Measurements from ENCODE around the gene S100A13. TPM values are rescaled to one million over a fixed set of nuclear protein-coding genes. Genes with fewer than 3 reads are reported as not detected.

S100A13 gene
- total RNA-seq, 1 donor from 2014 or later, result 76.1 TPM

GRCh38 chr1:153659656-153660055, 32.4 kb upstream of the S100A13 start:
- Histone ChIP-seq H3K9me3 (no peaks in the 10 kb centered on the region), H3K27ac (peak overlapping the region; percentile 94), H3K4me3 (peak overlapping the region; percentile 87), H3K4me1 (peaks cover 8% of the 10 kb centered on the region), H3K27me3 (no peaks in the 10 kb centered on the region), H3K36me3 (peaks cover 44% of the 10 kb centered on the region)
- ATAC-seq (no peak), DNase-seq (peak; percentile 42)
- TF ChIP-seq CTCF (IDR thresholded peaks at IDR 0.05), result no peak
- intact Hi-C loops (cut with DNase I), result no loop called here

GRCh38 chr1:153659175-153659534, 31.9 kb upstream of the S100A13 start:
- peak overlapping the region; percentile 94 for H3K27ac ChIP-seq
- no peak for TF ChIP-seq CTCF (IDR thresholded peaks at IDR 0.05)
- DNase-seq (peak; percentile 28), ATAC-seq (no peak)
- peaks cover 38% of the 10 kb centered on the region for H3K36me3 ChIP-seq
- intact Hi-C loops (cut with DNase I), result no loop called here
- H3K4me3 ChIP-seq, result peak overlapping the region; percentile 87
- H3K27me3 ChIP-seq, result no peaks in the 10 kb centered on the region
- peaks cover 8% of the 10 kb centered on the region for H3K4me1 ChIP-seq
- H3K9me3 ChIP-seq, result no peaks in the 10 kb centered on the region

- Histone ChIP-seq H3K36me3 (peaks cover 33% of the 10 kb centered on the region), H3K9me3 (no peaks in the 10 kb centered on the region), H3K27ac (peak within 1 kb of the TSS; percentile 94), H3K27me3 (no peaks in the 10 kb centered on the region), H3K4me1 (peaks cover 8% of the 10 kb centered on the region), H3K4me3 (peak within 1 kb of the TSS; percentile 87)
- TF ChIP-seq CTCF (IDR thresholded peaks at IDR 0.05), result peak; percentile 25
- intact Hi-C loops (cut with DNase I), result no loop called here
- ATAC-seq (peak; percentile 98), DNase-seq (peak; percentile 97)
These were observed 31.3 kb upstream of the S100A13 start, which contains the start of gene SNAPIN for GRCh38 chr1:153658400-153659174. Gene SNAPIN, plus strand, starts transcription at chr1:153658703. Its CDS starts 41 bp downstream, at chr1:153658744.

- H3K9me3 ChIP-seq, result no peaks in the 10 kb centered on the region
- peaks cover 19% of the 10 kb centered on the region for H3K4me1 ChIP-seq
- no peak overlapping the region for H3K4me3 ChIP-seq
- intact Hi-C loops (cut with DNase I), result no loop called here
- TF ChIP-seq CTCF (IDR thresholded peaks at IDR 0.05), result no peak
- H3K36me3 ChIP-seq, result peaks cover under 1% of the 10 kb centered on the region
- no peaks in the 10 kb centered on the region for H3K27me3 ChIP-seq
- no peak for DNase-seq
- peak; percentile 5 for ATAC-seq
- H3K27ac ChIP-seq, result peak overlapping the region; percentile 30
These were observed 28.0 kb upstream of the S100A13 start for GRCh38 chr1:153655333-153655732.

- Histone ChIP-seq H3K27ac (peak overlapping the region; percentile 51), H3K27me3 (no peaks in the 10 kb centered on the region), H3K4me3 (no peak overlapping the region), H3K4me1 (peaks cover 12% of the 10 kb centered on the region), H3K9me3 (no peaks in the 10 kb centered on the region), H3K36me3 (no peaks in the 10 kb centered on the region)
- intact Hi-C loops (cut with DNase I), result no loop called here
- no peak for DNase-seq
- peak; percentile 80 for ATAC-seq
- TF ChIP-seq CTCF (IDR thresholded peaks at IDR 0.05), result no peak
These were observed 25.6 kb upstream of the S100A13 start for GRCh38 chr1:153652805-153653500.
